Right atrium auricular region (tissue), 2 donors: ENCODE measurements around the gene NEK10. TPM values are rescaled to one million over a fixed set of nuclear protein-coding genes. Genes with fewer than 3 reads are reported as not detected.

Source experiments
- DNase-seq: peaks from one replicate; pipeline ENCODE4 v3.0.0-alpha.2; 2019; ENCODE audit warnings: low spot score
- H3K27ac ChIP-seq, 2 donors: fragments of 200-600 bp; sonication (generic); 1 replicate in 1 of 2; 2 replicates in 1 of 2; pipeline ENCODE4 v1.5.1; 2016 to 2019
- H3K27me3 ChIP-seq, 2 donors: fragments of 200-600 bp; sonication (generic); one replicate each; pipeline versions ENCODE4 v1.5.1 to v1.6.0; 2017 to 2019
- H3K36me3 ChIP-seq: fragments of 200-600 bp; sonication (generic); one replicate; pipeline ENCODE4 v1.5.1; 2016
- H3K4me1 ChIP-seq, 2 donors: fragments of 200-600 bp; sonication (generic); one replicate each; pipeline versions ENCODE4 v1.5.1 to v1.6.0; 2017 to 2019
- H3K4me3 ChIP-seq, 2 donors: fragments of 200-600 bp; sonication (generic); 1 replicate in 1 of 2; 2 replicates in 1 of 2; pipeline ENCODE4 v1.5.1; 2017 to 2019; ENCODE audit warnings: mild to moderate bottlenecking in 1 of 2, moderate library complexity in 1 of 2
- H3K9me3 ChIP-seq, 2 donors: fragments of 200-600 bp; sonication (generic); one replicate each; pipeline ENCODE4 v1.5.1; 2019
- total RNA-seq, 2 donors: library from RNA; depleted of rRNA; stranded (reverse); fragments of >200 nt; gene quantifications; one replicate each; pipeline ENCODE4 v1.1.0, GENCODE V29; 2016
- TF ChIP-seq, protein P1 (sequence below), 2 donors: fragments of 200-600 bp; sonication (generic); IDR thresholded peaks; one replicate each; pipeline ENCODE4 v1.5.1; 2019; ENCODE audit warnings: antibody characterized with exemption in 2 of 2

NEK10 gene
- total RNA-seq, 2 donors from 2014 or later = 10.3 to 18.3 TPM

GRCh38 chr3:27193056-27193455 lies 176.1 kb downstream of the NEK10 start:
- Histone ChIP-seq H3K36me3 (no peaks in the 10 kb centered on the region), H3K27ac (no peak overlapping the region), H3K27me3 (no peaks in the 10 kb centered on the region), H3K4me3 (no peak overlapping the region), H3K4me1 (peaks cover 0 to 4% of the 10 kb centered on the region in 2 donors), H3K9me3 (no peaks in the 10 kb centered on the region)
- no peak for DNase-seq
- TF ChIP-seq, protein P1, sequence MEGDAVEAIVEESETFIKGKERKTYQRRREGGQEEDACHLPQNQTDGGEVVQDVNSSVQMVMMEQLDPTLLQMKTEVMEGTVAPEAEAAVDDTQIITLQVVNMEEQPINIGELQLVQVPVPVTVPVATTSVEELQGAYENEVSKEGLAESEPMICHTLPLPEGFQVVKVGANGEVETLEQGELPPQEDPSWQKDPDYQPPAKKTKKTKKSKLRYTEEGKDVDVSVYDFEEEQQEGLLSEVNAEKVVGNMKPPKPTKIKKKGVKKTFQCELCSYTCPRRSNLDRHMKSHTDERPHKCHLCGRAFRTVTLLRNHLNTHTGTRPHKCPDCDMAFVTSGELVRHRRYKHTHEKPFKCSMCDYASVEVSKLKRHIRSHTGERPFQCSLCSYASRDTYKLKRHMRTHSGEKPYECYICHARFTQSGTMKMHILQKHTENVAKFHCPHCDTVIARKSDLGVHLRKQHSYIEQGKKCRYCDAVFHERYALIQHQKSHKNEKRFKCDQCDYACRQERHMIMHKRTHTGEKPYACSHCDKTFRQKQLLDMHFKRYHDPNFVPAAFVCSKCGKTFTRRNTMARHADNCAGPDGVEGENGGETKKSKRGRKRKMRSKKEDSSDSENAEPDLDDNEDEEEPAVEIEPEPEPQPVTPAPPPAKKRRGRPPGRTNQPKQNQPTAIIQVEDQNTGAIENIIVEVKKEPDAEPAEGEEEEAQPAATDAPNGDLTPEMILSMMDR (IDR thresholded peaks at IDR 0.05) = no peak

- Histone ChIP-seq H3K36me3 (no peaks in the 10 kb centered on the region), H3K27me3 (no peaks in the 10 kb centered on the region), H3K4me3 (no peak overlapping the region), H3K9me3 (no peaks in the 10 kb centered on the region), H3K4me1 (no peaks in the 10 kb centered on the region), H3K27ac (no peak overlapping the region)
- TF ChIP-seq, protein P1 (IDR thresholded peaks at IDR 0.05) = no peak
- DNase-seq = no peak
Measured at GRCh38 chr3:27186013-27186412, 183.2 kb downstream of the NEK10 start.

- TF ChIP-seq, protein P1 (IDR thresholded peaks at IDR 0.05) = no peak
Measured at GRCh38 chr3:27185231-27185989, 183.8 kb downstream of the NEK10 start.

GRCh38 chr3:27184261-27184660 lies 184.9 kb downstream of the NEK10 start:
- Histone ChIP-seq H3K27ac (no peak overlapping the region), H3K36me3 (no peaks in the 10 kb centered on the region), H3K4me3 (no peak overlapping the region), H3K27me3 (no peaks in the 10 kb centered on the region), H3K4me1 (no peaks in the 10 kb centered on the region), H3K9me3 (no peaks in the 10 kb centered on the region)
- TF ChIP-seq, protein P1 (IDR thresholded peaks at IDR 0.05) = no peak
- no peak for DNase-seq

More at GRCh38 chr3:27185231-27185989, 183.8 kb downstream of the NEK10 start:
- Histone ChIP-seq H3K9me3 (no peaks in the 10 kb centered on the region), H3K4me3 (no peak overlapping the region), H3K27me3 (no peaks in the 10 kb centered on the region), H3K27ac (no peak overlapping the region), H3K36me3 (no peaks in the 10 kb centered on the region), H3K4me1 (no peaks in the 10 kb centered on the region)
- no peak for DNase-seq

DNA sequence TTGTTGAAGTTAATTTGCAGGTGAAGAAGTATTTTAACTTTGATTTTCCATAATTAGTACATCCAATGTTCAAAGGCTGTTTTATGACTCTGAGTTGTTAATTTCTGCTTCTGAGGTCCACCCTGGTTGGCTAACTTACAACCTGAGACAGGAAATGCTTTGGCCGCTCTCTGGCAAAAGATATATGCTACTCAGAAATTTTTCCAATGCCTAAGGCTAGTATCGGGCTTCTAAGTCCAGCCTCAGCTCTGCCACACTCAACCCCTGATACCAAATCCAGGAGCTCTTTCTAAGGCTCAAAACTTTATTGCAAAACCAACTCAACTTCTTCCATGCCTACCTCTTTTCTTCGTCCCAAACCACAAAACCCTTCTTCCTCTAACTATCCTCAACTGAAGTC lies 192.9 kb downstream of the NEK10 start:
- no peak overlapping the region for H3K4me3 ChIP-seq
- no peak overlapping the region for H3K27ac ChIP-seq
- H3K4me1 ChIP-seq = no peaks in the 10 kb centered on the region
- no peaks in the 10 kb centered on the region for H3K36me3 ChIP-seq
- H3K27me3 ChIP-seq = no peaks in the 10 kb centered on the region
- no peaks in the 10 kb centered on the region for H3K9me3 ChIP-seq
- TF ChIP-seq, protein P1 (IDR thresholded peaks at IDR 0.05) = no peak
- DNase-seq = no peak

DNA sequence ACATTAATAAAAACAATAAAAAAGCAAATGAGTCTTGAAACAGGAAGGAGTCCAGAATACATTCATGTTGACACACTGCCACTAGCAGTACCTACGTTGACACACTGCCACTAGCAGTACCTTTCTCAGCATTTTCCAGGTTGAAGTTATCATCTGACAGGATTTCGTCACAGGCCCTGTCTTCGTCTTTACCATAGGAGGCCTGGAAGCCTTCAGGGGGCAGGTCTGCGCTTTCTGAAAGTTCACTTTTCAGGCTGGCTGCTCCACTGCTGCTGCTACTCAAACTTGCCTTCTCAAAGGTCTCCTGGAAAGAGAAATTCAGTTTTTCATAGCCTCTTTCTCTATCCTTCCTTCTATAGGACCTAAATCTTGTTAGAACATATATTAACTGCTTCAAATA lies 194.7 kb downstream of the NEK10 start:
- H3K9me3 ChIP-seq = no peaks in the 10 kb centered on the region
- TF ChIP-seq, protein P1 (IDR thresholded peaks at IDR 0.05) = no peak
- H3K27me3 ChIP-seq = no peaks in the 10 kb centered on the region
- no peak for DNase-seq
- H3K4me3 ChIP-seq = no peak overlapping the region
- H3K4me1 ChIP-seq = no peaks in the 10 kb centered on the region
- no peaks in the 10 kb centered on the region for H3K36me3 ChIP-seq
- H3K27ac ChIP-seq = no peak overlapping the region
